ELR (cell line): ENCODE measurements around the gene FOXO6.

Experiments used
- DNase-seq: peaks from one replicate; pipeline ENCODE4 v3.0.0-alpha.2; 2015; ENCODE audit warnings: low read depth

FOXO6 gene

GRCh38 chr1:41367288-41367642 is 6.0 kb downstream of the FOXO6 start:
- no peak for DNase-seq

GRCh38 chr1:41368366-41368765 is 7.1 kb downstream of the FOXO6 start:
- no peak for DNase-seq

GRCh38 chr1:41368801-41369200 is 7.6 kb downstream of the FOXO6 start:
- no peak for DNase-seq

GRCh38 chr1:41369531-41369930 is 8.3 kb downstream of the FOXO6 start:
- DNase-seq = no peak

- no peak for DNase-seq
These were observed 9.0 kb downstream of the FOXO6 start for GRCh38 chr1:41370225-41370624.

GRCh38 chr1:41370756-41371420 is 9.7 kb downstream of the FOXO6 start:
- no peak for DNase-seq

GRCh38 chr1:41371630-41372599 is 10.7 kb downstream of the FOXO6 start:
- no peak for DNase-seq

- no peak for DNase-seq
These were observed 11.4 kb downstream of the FOXO6 start for GRCh38 chr1:41372600-41372993.

GRCh38 chr1:41373373-41373772 is 12.1 kb downstream of the FOXO6 start:
- no peak for DNase-seq

- no peak for DNase-seq
These were observed 13.5 kb downstream of the FOXO6 start for GRCh38 chr1:41374711-41375110.

- no peak for DNase-seq
These were observed 16.2 kb downstream of the FOXO6 start for GRCh38 chr1:41377397-41377796.

- no peak for DNase-seq
These were observed 17.0 kb downstream of the FOXO6 start for GRCh38 chr1:41378222-41378621.

- DNase-seq = no peak
These were observed 17.9 kb downstream of the FOXO6 start for GRCh38 chr1:41378999-41379737.

GRCh38 chr1:41379738-41380130 is 18.5 kb downstream of the FOXO6 start:
- no peak for DNase-seq

- no peak for DNase-seq
These were observed 19.0 kb downstream of the FOXO6 start for GRCh38 chr1:41380195-41380594.

GRCh38 chr1:41380979-41381691 is 19.9 kb downstream of the FOXO6 start:
- no peak for DNase-seq

GRCh38 chr1:41381692-41382479 is 20.7 kb downstream of the FOXO6 start:
- peak; percentile 67 for DNase-seq

GRCh38 chr1:41382480-41383090 is 21.4 kb downstream of the FOXO6 start:
- DNase-seq = peak; percentile 64

- peak; percentile 70 for DNase-seq
These were observed 22.0 kb downstream of the FOXO6 start for GRCh38 chr1:41383094-41383852.

GRCh38 chr1:41384579-41384978 is 23.3 kb downstream of the FOXO6 start:
- no peak for DNase-seq
